ENCODE data around the gene TTC34. TPM values are rescaled to one million over a fixed set of nuclear protein-coding genes. Genes with fewer than 3 reads are reported as not detected.

Gene TTC34
- total and polyA plus RNA-seq, 5 donors = 0.27 to 1.5 (median 0.63) TPM

GRCh38 chr1:2791027-2791760 lies 10.3 kb downstream of the TTC34 start:
- H3K9me3 ChIP-seq (ENCODE audit: control insufficient read depth, low read length) = peaks cover 6% of the 10 kb centered on the region
- H3K4me3 ChIP-seq (ENCODE audit: low read length) = no peak overlapping the region
- H3K27ac ChIP-seq (ENCODE audit: low read length) = no peak overlapping the region
- 68% methylated on average over 18 of the region's 18 CpGs for WGBS
- intact Hi-C loops (cut with DNase I) = no loop called here
- ATAC-seq (no peak), DNase-seq (peak in 1 of 3 donors; percentile 11)
- no peaks in the 10 kb centered on the region for H3K4me1 ChIP-seq (ENCODE audit: control insufficient read depth, insufficient read depth, low read length)
- peaks cover 6% of the 10 kb centered on the region for H3K27me3 ChIP-seq (ENCODE audit: control insufficient read depth, insufficient read depth)

GRCh38 chr1:2789986-2790581 lies 11.4 kb downstream of the TTC34 start:
- DNase-seq = peak; percentile 8 to 45 (median 37)
- Histone ChIP-seq H3K4me1 (ENCODE audit: control insufficient read depth, insufficient read depth, low read length) (no peaks in the 10 kb centered on the region), H3K9me3 (ENCODE audit: control insufficient read depth, low read length) (peaks cover 5% of the 10 kb centered on the region), H3K4me3 (ENCODE audit: low read length) (no peak overlapping the region), H3K27ac (ENCODE audit: low read length) (no peak overlapping the region), H3K27me3 (ENCODE audit: control insufficient read depth, insufficient read depth) (peaks cover 6% of the 10 kb centered on the region)
- intact Hi-C loops (cut with DNase I) = loop anchor here in 1 of 4 donors (5.0 kb wide), 1 partner anchor 373 kb away; no protein-coding TSS in a partner anchor
- ATAC-seq = no peak
- 20% methylated on average over 58 of the region's 58 CpGs for WGBS

GRCh38 chr1:2789164-2789985 lies 12.1 kb downstream of the TTC34 start:
- Histone ChIP-seq H3K9me3 (ENCODE audit: control insufficient read depth, low read length) (peaks cover 4% of the 10 kb centered on the region), H3K27ac (ENCODE audit: low read length) (no peak overlapping the region), H3K4me3 (ENCODE audit: low read length) (no peak overlapping the region), H3K4me1 (ENCODE audit: control insufficient read depth, insufficient read depth, low read length) (no peaks in the 10 kb centered on the region), H3K27me3 (ENCODE audit: control insufficient read depth, insufficient read depth) (peaks cover 6% of the 10 kb centered on the region)
- DNase-seq = peak; percentile 4 to 30 (median 13)
- no peak for ATAC-seq
- intact Hi-C loops (cut with DNase I) = loop anchor here in 1 of 4 donors (5.0 kb wide), 1 partner anchor 372 kb away; no protein-coding TSS in a partner anchor
- 4% methylated on average over 79 of the region's 79 CpGs for WGBS

GRCh38 chr1:2788506-2789163 lies 12.9 kb downstream of the TTC34 start:
- 56% methylated on average over 19 of the region's 19 CpGs for WGBS
- intact Hi-C loops (cut with DNase I) = loop anchor here in 1 of 4 donors (5.0 kb wide), 1 partner anchor 371 kb away; no protein-coding TSS in a partner anchor

GRCh38 chr1:2787163-2787911 lies 14.2 kb downstream of the TTC34 start:
- WGBS = 76% methylated on average over 26 of the region's 26 CpGs
- Histone ChIP-seq H3K4me1 (ENCODE audit: control insufficient read depth, insufficient read depth, low read length) (no peaks in the 10 kb centered on the region), H3K27me3 (ENCODE audit: control insufficient read depth, insufficient read depth) (peaks cover 6% of the 10 kb centered on the region), H3K9me3 (ENCODE audit: control insufficient read depth, low read length) (peaks cover 3% of the 10 kb centered on the region), H3K27ac (ENCODE audit: low read length) (no peak overlapping the region), H3K4me3 (ENCODE audit: low read length) (no peak overlapping the region)
- intact Hi-C loops (cut with DNase I) = loop anchor here in 1 of 4 donors (5.0 kb wide), 1 partner anchor 370 kb away; no protein-coding TSS in a partner anchor
- peak; percentile 8 to 49 (median 28) for DNase-seq
- ATAC-seq = no peak

More at GRCh38 chr1:2788506-2789163, 12.9 kb downstream of the TTC34 start:
- H3K27me3 ChIP-seq (ENCODE audit: control insufficient read depth, insufficient read depth) = peaks cover 6% of the 10 kb centered on the region
- ATAC-seq = no peak
- H3K4me3 ChIP-seq (ENCODE audit: low read length) = no peak overlapping the region
- peak; percentile 8 to 38 (median 24) for DNase-seq
- H3K4me1 ChIP-seq (ENCODE audit: control insufficient read depth, insufficient read depth, low read length) = no peaks in the 10 kb centered on the region
- peaks cover 4% of the 10 kb centered on the region for H3K9me3 ChIP-seq (ENCODE audit: control insufficient read depth, low read length)
- H3K27ac ChIP-seq (ENCODE audit: low read length) = no peak overlapping the region

- intact Hi-C loops (cut with DNase I) = loop anchor here in 1 of 4 donors (5.0 kb wide), 1 partner anchor 369 kb away; no protein-coding TSS in a partner anchor
- ATAC-seq (peak; percentile 15 to 38), DNase-seq (peak; percentile 39 to 83 (median 82))
- Histone ChIP-seq H3K4me1 (ENCODE audit: control insufficient read depth, insufficient read depth, low read length) (no peaks in the 10 kb centered on the region), H3K4me3 (ENCODE audit: low read length) (no peak overlapping the region), H3K27me3 (ENCODE audit: control insufficient read depth, insufficient read depth) (peaks cover 6% of the 10 kb centered on the region), H3K9me3 (ENCODE audit: control insufficient read depth, low read length) (peaks cover 2% of the 10 kb centered on the region), H3K27ac (ENCODE audit: low read length) (no peak overlapping the region)
- WGBS = 31% methylated on average over 27 of the region's 27 CpGs
Observed at GRCh38 chr1:2786329-2787162, 14.9 kb downstream of the TTC34 start.

GRCh38 chr1:2785631-2786328 lies 15.7 kb downstream of the TTC34 start:
- Histone ChIP-seq H3K27me3 (ENCODE audit: control insufficient read depth, insufficient read depth) (peaks cover 6% of the 10 kb centered on the region), H3K4me1 (ENCODE audit: control insufficient read depth, insufficient read depth, low read length) (no peaks in the 10 kb centered on the region), H3K4me3 (ENCODE audit: low read length) (no peak overlapping the region), H3K27ac (ENCODE audit: low read length) (no peak overlapping the region), H3K9me3 (ENCODE audit: control insufficient read depth, low read length) (no peaks in the 10 kb centered on the region)
- intact Hi-C loops (cut with DNase I) = loop anchor here in 1 of 4 donors (5.0 kb wide), 1 partner anchor 368 kb away; no protein-coding TSS in a partner anchor
- 87% methylated on average over 23 of the region's 23 CpGs for WGBS
- DNase-seq = peak; percentile 6 to 51 (median 40)
- peak in 1 of 2 donors; percentile 22 for ATAC-seq

GRCh38 chr1:2784854-2785630 lies 16.5 kb downstream of the TTC34 start:
- no peaks in the 10 kb centered on the region for H3K27me3 ChIP-seq (ENCODE audit: control insufficient read depth, insufficient read depth)
- peak; percentile 1 to 27 (median 7) for DNase-seq
- intact Hi-C loops (cut with DNase I) = loop anchor here in 1 of 4 donors (5.0 kb wide), 1 partner anchor 368 kb away; no protein-coding TSS in a partner anchor

More at GRCh38 chr1:2784854-2785630, 16.5 kb downstream of the TTC34 start:
- no peaks in the 10 kb centered on the region for H3K4me1 ChIP-seq (ENCODE audit: control insufficient read depth, insufficient read depth, low read length)
- no peaks in the 10 kb centered on the region for H3K9me3 ChIP-seq (ENCODE audit: control insufficient read depth, low read length)
- no peak overlapping the region for H3K27ac ChIP-seq (ENCODE audit: low read length)
- no peak overlapping the region for H3K4me3 ChIP-seq (ENCODE audit: low read length)
- 75% methylated on average over 19 of the region's 19 CpGs for WGBS
- ATAC-seq = no peak
